HepG2 (cell line): Measurements from ENCODE around the gene ACYP2. TPM values are rescaled to one million over a fixed set of nuclear protein-coding genes. Genes with fewer than 3 reads are reported as not detected.

ENCODE experiments used
- ATAC-seq: fragments of 200-7000 bp; cut with Tn5 transposase; 3 replicates; pipeline ENCODE4 v1.9.1; 2020; ENCODE audit warnings: mild to moderate bottlenecking, moderate library complexity
- BruUV-seq: library from RNA; stranded (reverse); fragments of 400-500 nt; replicated peaks from 2 replicates; lab custom pipeline; 2021; lab: Mats Ljungman, UMichigan
- CTCF ChIA-PET: fragments of 300-600 bp; formaldehyde crosslinking; extraction: SDS; loops from one replicate; lab custom pipeline; 2021; ENCODE audit warnings: low total read pairs, inconsistent platforms, low intra/inter-chr PET ratio; lab: Yijun Ruan, JAX
- POLR2A ChIA-PET: fragments of 350-600 bp; sonication (Branson Sonifier 250); formaldehyde crosslinking; loops from one replicate; lab custom pipeline; 2020; ENCODE audit warnings: antibody characterized with exemption, inconsistent platforms; lab: Yijun Ruan, JAX
- DNase-seq: peaks from one replicate; pipeline ENCODE4 v3.0.0-alpha.2; 2015; ENCODE audit warnings: low spot score
- FAIRE-seq: peaks from 3 replicates; lab custom pipeline; 2011; peaks lifted over from hg19 to GRCh38; lab: Jason Lieb, UNC
- H2AFZ ChIP-seq: one replicate; pipeline ENCODE4 v1.6.1; 2011; ENCODE audit warnings: low read length, inconsistent platforms
- H3K27ac ChIP-seq: fragments of 300-600 bp; 3 replicates; pipeline ENCODE4 v1.8.0; 2011; ENCODE audit warnings: mixed run types, mild to moderate bottlenecking, mixed read lengths, low read length, inconsistent platforms; ENCODE audit not compliant: insufficient read depth; ENCODE audit errors: extremely low read length
- H3K27me3 ChIP-seq, 2 experiments: fragments of 200-600 bp in 1 of 2; 2 replicates in 1 of 2; 3 replicates in 1 of 2; pipeline versions ENCODE4 v1.6.0 to v1.8.0; 2011; ENCODE audit warnings: low read length in 2 of 2, mild to moderate bottlenecking in 2 of 2, moderate library complexity in 2 of 2, inconsistent platforms in 1 of 2; ENCODE audit not compliant: insufficient read depth in 2 of 2, control insufficient read depth in 1 of 2
- H3K36me3 ChIP-seq, 2 experiments: fragments of 200-600 bp in 1 of 2; replicated peaks in 1 of 2; 2 replicates in 1 of 2; 3 replicates in 1 of 2; pipeline versions ENCODE4 v1.5.1 to v1.8.0; 2011; ENCODE audit warnings: low read length in 2 of 2, inconsistent platforms in 1 of 2; ENCODE audit not compliant: insufficient read depth in 2 of 2, control insufficient read depth in 1 of 2
- H3K4me1 ChIP-seq: 2 replicates; pipeline ENCODE4 v1.5.1; 2012; ENCODE audit warnings: low read length, inconsistent platforms; ENCODE audit not compliant: insufficient read depth
- H3K4me2 ChIP-seq: 2 replicates; pipeline ENCODE4 v1.6.0; 2011; ENCODE audit warnings: low read depth, low read length, inconsistent platforms
- H3K4me3 ChIP-seq, 3 experiments: fragments of 200-600 bp in 1 of 3; sonication (generic), shearing (Covaris generic) in 1 of 3; replicated peaks in 1 of 3; 2 replicates each; pipeline ENCODE4 v1.5.1; 2011 to 2016; ENCODE audit warnings: low read length in 3 of 3, inconsistent platforms in 2 of 3, low read depth in 2 of 3, mild to moderate bottlenecking in 2 of 3, control low read depth in 1 of 3, mixed read lengths in 1 of 3; ENCODE audit not compliant: insufficient read depth in 1 of 3
- H3K79me2 ChIP-seq: one replicate; pipeline ENCODE4 v1.6.1; 2011; ENCODE audit warnings: low read length, inconsistent platforms; ENCODE audit not compliant: insufficient read depth
- H3K9ac ChIP-seq: 2 replicates; pipeline ENCODE4 v1.6.0; 2011; ENCODE audit warnings: mild to moderate bottlenecking, low read depth, low read length, inconsistent platforms; ENCODE audit not compliant: insufficient read depth
- H3K9me3 ChIP-seq: 2 replicates; pipeline ENCODE4 v1.5.1; 2012; ENCODE audit warnings: mild to moderate bottlenecking, low read length
- H4K20me1 ChIP-seq: 2 replicates; pipeline ENCODE4 v1.6.0; 2011; ENCODE audit warnings: inconsistent platforms, mild to moderate bottlenecking, low read length, moderate library complexity; ENCODE audit not compliant: insufficient read depth
- MBNL3 ChIP-seq: fragments of 250-450 bp; sonication (Bioruptor Pico); conservative IDR thresholded peaks from 2 replicates; pipeline ENCODE4 v1.8.0; 2022; ENCODE audit warnings: mild to moderate bottlenecking, inconsistent platforms
- MYNN ChIP-seq: sonication (generic); formaldehyde crosslinking; IDR thresholded peaks from 2 replicates; pipeline ENCODE4 v1.4.0; 2020; ENCODE audit warnings: mild to moderate bottlenecking, low read depth, missing genetic modification reagents
- NCOR1 ChIP-seq: fragments of 200-600 bp; sonication (generic); IDR thresholded peaks from 2 replicates; pipeline ENCODE4 v1.7.0; 2017; ENCODE audit warnings: antibody characterized with exemption, low read length, borderline replicate concordance
- NFIC ChIP-seq: IDR thresholded peaks from 2 replicates; pipeline ENCODE4 v1.6.1; 2012; ENCODE audit warnings: mild to moderate bottlenecking, low read length, inconsistent platforms
- REPIN1 ChIP-seq: sonication (generic); formaldehyde crosslinking; IDR thresholded peaks from 2 replicates; pipeline ENCODE4 v1.8.0; 2022; ENCODE audit warnings: missing genetic modification reagents, low read depth, mild to moderate bottlenecking, borderline replicate concordance
- STAG1 ChIP-seq: sonication (generic); formaldehyde crosslinking; IDR thresholded peaks from 2 replicates; pipeline ENCODE4 v1.4.0; 2020; ENCODE audit warnings: missing genetic modification reagents
- ZC3H13 ChIP-seq: sonication (generic); formaldehyde crosslinking; IDR thresholded peaks from 2 replicates; pipeline ENCODE4 v1.8.1; 2023; ENCODE audit warnings: mild to moderate bottlenecking, missing genetic modification reagents, moderate library complexity
- ZNF124 ChIP-seq: sonication (generic); formaldehyde crosslinking; IDR thresholded peaks from 2 replicates; pipeline ENCODE4 v1.4.0; 2020; ENCODE audit warnings: missing genetic modification reagents
- ZNF232 ChIP-seq: sonication (generic); formaldehyde crosslinking; IDR thresholded peaks from 2 replicates; pipeline ENCODE4 v1.4.0; 2020; ENCODE audit warnings: missing genetic modification reagents, borderline replicate concordance
- ZNF567 ChIP-seq: sonication (generic); formaldehyde crosslinking; IDR thresholded peaks from 2 replicates; pipeline ENCODE4 v1.8.1; 2023; ENCODE audit warnings: mild to moderate bottlenecking, missing genetic modification reagents, borderline replicate concordance
- ZNF570 ChIP-seq: sonication (generic); formaldehyde crosslinking; IDR thresholded peaks from 2 replicates; pipeline ENCODE4 v1.4.0; 2020; ENCODE audit warnings: mild to moderate bottlenecking, missing genetic modification reagents, borderline replicate concordance
- ZNF589 ChIP-seq: sonication (generic); formaldehyde crosslinking; conservative IDR thresholded peaks from 2 replicates; pipeline ENCODE4 v1.8.0; 2022; ENCODE audit warnings: mild to moderate bottlenecking, moderate library complexity, missing genetic modification reagents
- WGBS: methylation state at CpG from one replicate; pipeline ENCODE4 v1.1.6; 2017; ENCODE audit warnings: low lambda C conversion rate; 5-methylcytosine and 5-hydroxymethylcytosine counted together
- in situ Hi-C: cut with HindIII; loops from 2 replicates; pipeline ENCODE4 v1.10.0; 2017; ENCODE audit warnings: low pct_unique_long_range_greater_than_20kb; ENCODE audit not compliant: extremely low pct_ligation_motif_present
- intact Hi-C: fragments of 100-400 bp; cut with micrococcal nuclease; formaldehyde crosslinking; loops from one replicate; pipeline ENCODE4 v1.10.0; 2022; ENCODE audit not compliant: unreplicated experiment
- polyA plus RNA-seq, 8 experiments: library from polyadenylated mRNA; depleted of rRNA in 3 of 8; stranded (reverse) in 7 of 8; unstranded in 1 of 8; fragments of >200 nt; fragmentation: Illumina TruSeq in 4 of 8; extraction: Trizol in 4 of 8; gene quantifications; 2 replicates each; pipeline versions ENCODE4 v1.2.1 to v1.2.3, GENCODE V29; 2011 to 2016; ENCODE audit warnings: low read depth in 4 of 8, missing spikeins in 1 of 8, mixed read lengths in 1 of 8; ENCODE audit not compliant: insufficient read depth in 1 of 8
- total RNA-seq, 5 experiments: library from RNA; depleted of rRNA; stranded (reverse); fragments of >200 nt; fragmentation: Illumina TruSeq; extraction: Trizol; gene quantifications; 2 replicates each; pipeline ENCODE4 v1.2.3, GENCODE V29; 2016; ENCODE audit warnings: low read depth in 1 of 5
- TF ChIP-seq, protein P1 (sequence below), 2 experiments: fragments of 450-650 bp in 1 of 2; sonication (generic) in 1 of 2; formaldehyde crosslinking; IDR thresholded peaks; 2 replicates each; pipeline versions ENCODE4 v1.5.0 to v1.8.0; 2020 to 2022; ENCODE audit warnings: mild to moderate bottlenecking in 1 of 2, missing genetic modification reagents in 1 of 2
- TF ChIP-seq, protein P2 (sequence below): sonication (generic); formaldehyde crosslinking; conservative IDR thresholded peaks from 2 replicates; pipeline ENCODE4 v1.4.0; 2020; ENCODE audit warnings: missing genetic modification reagents
- TF ChIP-seq, protein P3 (sequence below): IDR thresholded peaks from 2 replicates; pipeline ENCODE4 v1.6.1; 2016; ENCODE audit warnings: mild to moderate bottlenecking, missing biosample characterization, missing genetic modification reagents
- TF ChIP-seq, protein P4 (sequence below): sonication (generic); formaldehyde crosslinking; IDR thresholded peaks from 2 replicates; pipeline ENCODE4 v1.4.0; 2020; ENCODE audit warnings: missing genetic modification reagents
- TF ChIP-seq, protein P5 (sequence below): sonication (generic); formaldehyde crosslinking; IDR thresholded peaks from 2 replicates; pipeline ENCODE4 v1.8.1; 2023; ENCODE audit warnings: mild to moderate bottlenecking, missing genetic modification reagents, borderline replicate concordance
- TF ChIP-seq, protein P6 (sequence below): sonication (generic); formaldehyde crosslinking; IDR thresholded peaks from 2 replicates; pipeline ENCODE4 v1.4.0; 2020; ENCODE audit warnings: missing genetic modification reagents

ACYP2 gene
- total and polyA plus RNA-seq, 2 of the 13 experiments (the other 11 are each of a cell fraction or from before 2014, with no cell fraction given): 12.3 to 12.7 TPM

DNA sequence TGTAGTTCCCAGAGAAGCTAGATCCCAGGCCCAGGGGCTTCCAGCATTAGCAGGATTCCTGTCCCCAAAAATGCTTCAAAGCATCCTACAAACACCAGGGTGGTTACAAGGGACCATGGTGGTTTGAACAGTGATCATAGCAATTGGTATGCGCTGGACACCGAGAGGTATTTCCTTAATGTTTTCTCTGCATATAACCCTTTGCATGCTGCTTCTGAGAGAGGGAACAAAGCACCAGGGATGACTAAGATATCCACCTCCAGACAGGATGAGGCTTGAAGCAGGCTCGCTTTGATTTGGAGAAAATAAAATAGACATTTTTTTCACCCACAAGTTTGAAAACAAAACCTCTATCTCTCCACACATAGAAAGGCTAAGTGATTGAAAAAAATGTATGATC lies 191.1 kb downstream of the ACYP2 start:
- Histone ChIP-seq H3K4me1 (peaks cover 27% of the 10 kb centered on the region), H3K27me3 (no peaks in the 10 kb centered on the region), H3K4me3 (no peak overlapping the region), H3K79me2 (no peaks in the 10 kb centered on the region), H3K9ac (no peak overlapping the region), H3K4me2 (no peak overlapping the region), H3K36me3 (no peaks in the 10 kb centered on the region), H3K27ac (no peak overlapping the region), H2AFZ (no peak overlapping the region), H4K20me1 (no peaks in the 10 kb centered on the region), H3K9me3 (no peaks in the 10 kb centered on the region)
- BruUV-seq: no TSS peak
- DNase-seq: no peak
- ChIA-PET CTCF (no interaction called here), POLR2A (no interaction called here)
- in situ Hi-C loops (no loop called here), intact Hi-C loops (no loop called here)
- FAIRE-seq: no peak
- ATAC-seq: no peak
- WGBS: 80% methylated on average over 3 of the region's 3 CpGs
- no peak for TF ChIP-seq ZC3H13
- TF ChIP-seq, protein P1, sequence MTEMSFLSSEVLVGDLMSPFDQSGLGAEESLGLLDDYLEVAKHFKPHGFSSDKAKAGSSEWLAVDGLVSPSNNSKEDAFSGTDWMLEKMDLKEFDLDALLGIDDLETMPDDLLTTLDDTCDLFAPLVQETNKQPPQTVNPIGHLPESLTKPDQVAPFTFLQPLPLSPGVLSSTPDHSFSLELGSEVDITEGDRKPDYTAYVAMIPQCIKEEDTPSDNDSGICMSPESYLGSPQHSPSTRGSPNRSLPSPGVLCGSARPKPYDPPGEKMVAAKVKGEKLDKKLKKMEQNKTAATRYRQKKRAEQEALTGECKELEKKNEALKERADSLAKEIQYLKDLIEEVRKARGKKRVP (CRISPR knock-in tag; IDR thresholded peaks at IDR 0.05): no peak
- TF ChIP-seq ZNF570: no peak
- no peak for TF ChIP-seq STAG1 (CRISPR knock-in tag)
- TF ChIP-seq ZNF124 (CRISPR knock-in tag): no peak
- TF ChIP-seq, protein P2, sequence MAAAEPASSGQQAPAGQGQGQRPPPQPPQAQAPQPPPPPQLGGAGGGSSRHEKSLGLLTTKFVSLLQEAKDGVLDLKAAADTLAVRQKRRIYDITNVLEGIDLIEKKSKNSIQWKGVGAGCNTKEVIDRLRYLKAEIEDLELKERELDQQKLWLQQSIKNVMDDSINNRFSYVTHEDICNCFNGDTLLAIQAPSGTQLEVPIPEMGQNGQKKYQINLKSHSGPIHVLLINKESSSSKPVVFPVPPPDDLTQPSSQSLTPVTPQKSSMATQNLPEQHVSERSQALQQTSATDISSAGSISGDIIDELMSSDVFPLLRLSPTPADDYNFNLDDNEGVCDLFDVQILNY: no peak
- no peak for TF ChIP-seq REPIN1
- no peak for TF ChIP-seq MYNN (CRISPR knock-in tag)
- TF ChIP-seq, protein P3, sequence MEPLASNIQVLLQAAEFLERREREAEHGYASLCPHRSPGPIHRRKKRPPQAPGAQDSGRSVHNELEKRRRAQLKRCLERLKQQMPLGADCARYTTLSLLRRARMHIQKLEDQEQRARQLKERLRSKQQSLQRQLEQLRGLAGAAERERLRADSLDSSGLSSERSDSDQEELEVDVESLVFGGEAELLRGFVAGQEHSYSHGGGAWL (CRISPR knock-in tag): no peak
- no peak for TF ChIP-seq NCOR1
- no peak for TF ChIP-seq ZNF589 (CRISPR knock-in tag)
- TF ChIP-seq, protein P4, sequence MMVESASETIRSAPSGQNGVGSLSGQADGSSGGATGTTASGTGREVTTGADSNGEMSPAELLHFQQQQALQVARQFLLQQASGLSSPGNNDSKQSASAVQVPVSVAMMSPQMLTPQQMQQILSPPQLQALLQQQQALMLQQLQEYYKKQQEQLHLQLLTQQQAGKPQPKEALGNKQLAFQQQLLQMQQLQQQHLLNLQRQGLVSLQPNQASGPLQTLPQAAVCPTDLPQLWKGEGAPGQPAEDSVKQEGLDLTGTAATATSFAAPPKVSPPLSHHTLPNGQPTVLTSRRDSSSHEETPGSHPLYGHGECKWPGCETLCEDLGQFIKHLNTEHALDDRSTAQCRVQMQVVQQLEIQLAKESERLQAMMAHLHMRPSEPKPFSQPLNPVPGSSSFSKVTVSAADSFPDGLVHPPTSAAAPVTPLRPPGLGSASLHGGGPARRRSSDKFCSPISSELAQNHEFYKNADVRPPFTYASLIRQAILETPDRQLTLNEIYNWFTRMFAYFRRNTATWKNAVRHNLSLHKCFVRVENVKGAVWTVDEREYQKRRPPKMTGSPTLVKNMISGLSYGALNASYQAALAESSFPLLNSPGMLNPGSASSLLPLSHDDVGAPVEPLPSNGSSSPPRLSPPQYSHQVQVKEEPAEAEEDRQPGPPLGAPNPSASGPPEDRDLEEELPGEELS: no peak
- TF ChIP-seq ZNF232 (CRISPR knock-in tag): no peak
- TF ChIP-seq MBNL3 (CRISPR knock-in tag): no peak
- TF ChIP-seq, protein P5, sequence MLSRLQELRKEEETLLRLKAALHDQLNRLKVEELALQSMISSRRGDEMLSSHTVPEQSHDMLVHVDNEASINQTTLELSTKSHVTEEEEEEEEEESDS (CRISPR knock-in tag): no peak
- no peak for TF ChIP-seq ZNF567 (CRISPR knock-in tag)
- TF ChIP-seq, protein P6, sequence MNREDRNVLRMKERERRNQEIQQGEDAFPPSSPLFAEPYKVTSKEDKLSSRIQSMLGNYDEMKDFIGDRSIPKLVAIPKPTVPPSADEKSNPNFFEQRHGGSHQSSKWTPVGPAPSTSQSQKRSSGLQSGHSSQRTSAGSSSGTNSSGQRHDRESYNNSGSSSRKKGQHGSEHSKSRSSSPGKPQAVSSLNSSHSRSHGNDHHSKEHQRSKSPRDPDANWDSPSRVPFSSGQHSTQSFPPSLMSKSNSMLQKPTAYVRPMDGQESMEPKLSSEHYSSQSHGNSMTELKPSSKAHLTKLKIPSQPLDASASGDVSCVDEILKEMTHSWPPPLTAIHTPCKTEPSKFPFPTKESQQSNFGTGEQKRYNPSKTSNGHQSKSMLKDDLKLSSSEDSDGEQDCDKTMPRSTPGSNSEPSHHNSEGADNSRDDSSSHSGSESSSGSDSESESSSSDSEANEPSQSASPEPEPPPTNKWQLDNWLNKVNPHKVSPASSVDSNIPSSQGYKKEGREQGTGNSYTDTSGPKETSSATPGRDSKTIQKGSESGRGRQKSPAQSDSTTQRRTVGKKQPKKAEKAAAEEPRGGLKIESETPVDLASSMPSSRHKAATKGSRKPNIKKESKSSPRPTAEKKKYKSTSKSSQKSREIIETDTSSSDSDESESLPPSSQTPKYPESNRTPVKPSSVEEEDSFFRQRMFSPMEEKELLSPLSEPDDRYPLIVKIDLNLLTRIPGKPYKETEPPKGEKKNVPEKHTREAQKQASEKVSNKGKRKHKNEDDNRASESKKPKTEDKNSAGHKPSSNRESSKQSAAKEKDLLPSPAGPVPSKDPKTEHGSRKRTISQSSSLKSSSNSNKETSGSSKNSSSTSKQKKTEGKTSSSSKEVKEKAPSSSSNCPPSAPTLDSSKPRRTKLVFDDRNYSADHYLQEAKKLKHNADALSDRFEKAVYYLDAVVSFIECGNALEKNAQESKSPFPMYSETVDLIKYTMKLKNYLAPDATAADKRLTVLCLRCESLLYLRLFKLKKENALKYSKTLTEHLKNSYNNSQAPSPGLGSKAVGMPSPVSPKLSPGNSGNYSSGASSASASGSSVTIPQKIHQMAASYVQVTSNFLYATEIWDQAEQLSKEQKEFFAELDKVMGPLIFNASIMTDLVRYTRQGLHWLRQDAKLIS: no peak
- no peak for TF ChIP-seq NFIC
